ENCODE data around the gene RPL3.

- TF ChIP-seq CTCF (IDR thresholded peaks at IDR 0.05; ENCODE audit: low read depth, low read length) (no peak), POLR2A (IDR thresholded peaks at IDR 0.05; ENCODE audit: extremely low read depth, insufficient read length) (no peak)
Observed at GRCh38 chr22:39283322-39284141, 35.9 kb downstream of the RPL3 start.
